Measurements from ENCODE around the gene WNK1.

The WNK1 gene

DNA sequence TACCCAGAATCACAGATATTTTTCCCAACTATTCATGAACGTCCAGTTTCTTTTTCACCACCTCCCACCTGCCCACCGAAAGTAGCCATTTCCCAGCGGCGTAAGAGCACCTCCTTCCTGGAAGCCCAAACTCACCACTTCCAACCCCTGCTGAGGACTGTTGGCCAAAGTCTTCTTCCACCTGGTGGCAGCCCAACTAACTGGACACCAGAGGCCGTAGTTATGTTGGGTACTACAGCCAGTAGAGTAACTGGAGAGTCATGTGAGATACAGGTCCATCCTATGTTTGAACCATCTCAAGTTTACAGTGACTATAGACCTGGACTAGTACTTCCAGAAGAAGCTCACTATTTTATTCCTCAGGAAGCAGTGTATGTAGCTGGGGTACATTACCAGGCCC, 115.5 kb downstream of the WNK1 start:
- DNase-seq = no peak

DNA sequence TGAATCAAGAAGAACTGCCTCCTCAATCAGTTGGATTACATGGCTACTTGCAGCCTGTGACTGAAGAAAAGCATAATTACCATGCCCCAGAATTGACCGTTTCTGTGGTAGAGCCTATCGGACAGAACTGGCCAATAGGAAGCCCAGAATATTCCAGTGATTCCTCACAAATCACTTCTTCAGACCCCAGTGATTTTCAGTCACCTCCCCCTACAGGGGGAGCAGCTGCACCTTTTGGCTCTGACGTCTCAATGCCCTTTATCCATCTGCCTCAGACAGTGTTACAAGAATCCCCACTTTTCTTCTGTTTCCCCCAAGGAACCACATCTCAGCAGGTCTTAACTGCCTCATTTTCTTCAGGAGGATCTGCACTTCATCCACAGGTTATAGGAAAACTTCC, 116.3 kb downstream of the WNK1 start:
- no peak for DNase-seq

- DNase-seq = no peak
Measured at GRCh38 chr12:870378-870777, 118.0 kb downstream of the WNK1 start.

- peak; percentile 20 for DNase-seq
Measured at GRCh38 chr12:873954-874353, 121.6 kb downstream of the WNK1 start.

DNA sequence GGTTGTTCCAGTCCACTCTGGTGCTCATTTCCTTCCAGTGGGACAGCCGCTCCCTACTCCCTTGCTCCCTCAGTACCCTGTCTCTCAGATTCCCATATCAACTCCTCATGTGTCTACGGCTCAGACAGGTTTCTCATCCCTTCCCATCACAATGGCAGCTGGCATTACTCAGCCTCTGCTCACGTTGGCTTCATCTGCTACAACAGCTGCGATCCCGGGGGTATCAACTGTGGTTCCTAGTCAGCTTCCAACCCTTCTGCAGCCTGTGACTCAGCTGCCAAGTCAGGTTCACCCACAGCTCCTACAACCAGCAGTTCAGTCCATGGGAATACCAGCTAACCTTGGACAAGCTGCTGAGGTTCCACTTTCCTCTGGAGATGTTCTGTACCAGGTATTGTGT, 127.3 kb downstream of the WNK1 start:
- DNase-seq = no peak

DNA sequence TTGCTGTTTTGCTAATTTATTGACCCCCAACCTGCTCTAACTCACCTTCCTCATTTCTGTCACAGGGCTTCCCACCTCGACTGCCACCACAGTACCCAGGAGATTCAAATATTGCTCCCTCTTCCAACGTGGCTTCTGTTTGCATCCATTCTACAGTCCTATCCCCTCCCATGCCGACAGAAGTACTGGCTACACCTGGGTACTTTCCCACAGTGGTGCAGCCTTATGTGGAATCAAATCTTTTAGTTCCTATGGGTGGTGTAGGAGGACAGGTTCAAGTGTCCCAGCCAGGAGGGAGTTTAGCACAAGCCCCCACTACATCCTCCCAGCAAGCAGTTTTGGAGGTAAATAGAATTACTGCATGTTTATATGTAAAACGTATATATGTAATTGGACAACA, 128.3 kb downstream of the WNK1 start:
- no peak for DNase-seq

DNA sequence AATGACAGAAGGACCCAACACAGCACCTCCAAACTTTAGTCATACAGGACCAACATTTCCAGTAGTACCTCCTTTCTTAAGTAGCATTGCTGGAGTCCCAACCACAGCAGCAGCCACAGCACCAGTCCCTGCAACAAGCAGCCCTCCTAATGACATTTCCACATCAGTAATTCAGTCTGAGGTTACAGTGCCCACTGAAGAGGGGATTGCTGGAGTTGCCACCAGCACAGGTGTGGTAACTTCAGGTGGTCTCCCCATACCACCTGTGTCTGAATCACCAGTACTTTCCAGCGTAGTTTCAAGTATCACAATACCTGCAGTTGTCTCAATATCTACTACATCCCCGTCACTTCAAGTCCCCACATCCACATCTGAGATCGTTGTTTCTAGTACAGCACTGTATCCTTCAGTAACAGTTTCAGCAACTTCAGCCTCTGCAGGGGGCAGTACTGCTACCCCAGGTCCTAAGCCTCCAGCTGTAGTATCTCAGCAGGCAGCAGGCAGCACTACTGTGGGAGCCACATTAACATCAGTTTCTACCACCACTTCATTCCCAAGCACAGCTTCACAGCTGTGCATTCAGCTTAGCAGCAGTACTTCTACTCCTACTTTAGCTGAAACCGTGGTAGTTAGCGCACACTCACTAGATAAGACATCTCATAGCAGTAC, 132.5 kb downstream of the WNK1 start:
- DNase-seq = no peak

DNA sequence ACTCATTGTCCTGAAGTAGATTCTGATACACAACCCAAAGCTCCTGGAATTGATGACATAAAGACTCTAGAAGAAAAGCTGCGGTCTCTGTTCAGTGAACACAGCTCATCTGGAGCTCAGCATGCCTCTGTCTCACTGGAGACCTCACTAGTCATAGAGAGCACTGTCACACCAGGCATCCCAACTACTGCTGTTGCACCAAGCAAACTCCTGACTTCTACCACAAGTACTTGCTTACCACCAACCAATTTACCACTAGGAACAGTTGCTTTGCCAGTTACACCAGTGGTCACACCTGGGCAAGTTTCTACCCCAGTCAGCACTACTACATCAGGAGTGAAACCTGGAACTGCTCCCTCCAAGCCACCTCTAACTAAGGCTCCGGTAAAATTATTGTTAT, 133.3 kb downstream of the WNK1 start:
- DNase-seq = no peak

- DNase-seq = no peak
Measured at GRCh38 chr12:886206-886605, 133.8 kb downstream of the WNK1 start.

DNA sequence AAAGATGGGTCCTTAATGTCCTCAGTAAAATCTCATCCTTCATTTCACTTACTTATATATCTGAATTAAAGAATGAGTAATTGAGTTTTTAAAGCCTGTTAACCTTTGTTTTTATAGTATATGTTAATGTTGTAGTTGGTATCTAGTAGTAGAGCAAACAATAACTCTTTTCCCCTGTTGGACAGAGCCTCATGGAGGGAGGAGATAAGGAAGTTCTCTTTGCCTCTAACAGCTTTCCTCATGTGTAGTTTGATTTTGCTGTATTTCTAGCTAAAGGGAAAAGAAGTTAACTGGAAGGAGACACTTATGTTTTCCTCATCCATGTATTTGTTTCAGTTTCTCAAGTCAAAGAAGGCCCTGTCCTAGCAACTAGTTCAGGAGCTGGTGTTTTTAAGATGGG, 141.8 kb downstream of the WNK1 start:
- DNase-seq = no peak

DNA sequence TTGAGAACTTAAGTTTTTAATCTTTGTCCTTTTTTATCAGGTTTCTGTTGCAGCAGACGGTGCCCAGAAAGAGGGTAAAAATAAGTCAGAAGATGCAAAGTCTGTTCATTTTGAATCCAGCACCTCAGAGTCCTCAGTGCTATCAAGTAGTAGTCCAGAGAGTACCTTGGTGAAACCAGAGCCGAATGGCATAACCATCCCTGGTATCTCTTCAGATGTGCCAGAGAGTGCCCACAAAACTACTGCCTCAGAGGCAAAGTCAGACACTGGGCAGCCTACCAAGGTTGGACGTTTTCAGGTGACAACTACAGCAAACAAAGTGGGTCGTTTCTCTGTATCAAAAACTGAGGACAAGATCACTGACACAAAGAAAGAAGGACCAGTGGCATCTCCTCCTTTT, 143.7 kb downstream of the WNK1 start:
- no peak for DNase-seq

DNA sequence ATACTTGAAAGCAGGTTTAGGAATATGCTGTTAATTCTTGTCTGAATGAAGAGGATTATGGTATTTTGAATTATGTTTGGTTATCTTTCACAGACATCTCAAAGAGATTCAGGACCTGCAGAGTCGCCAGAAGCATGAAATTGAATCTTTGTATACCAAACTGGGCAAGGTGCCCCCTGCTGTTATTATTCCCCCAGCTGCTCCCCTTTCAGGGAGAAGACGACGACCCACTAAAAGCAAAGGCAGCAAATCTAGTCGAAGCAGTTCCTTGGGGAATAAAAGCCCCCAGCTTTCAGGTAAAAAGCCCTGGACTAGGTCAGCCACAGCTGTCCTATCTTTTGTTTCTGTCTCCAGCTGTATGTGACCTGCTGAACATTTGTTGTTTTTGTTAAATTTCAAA, 145.0 kb downstream of the WNK1 start:
- no peak for DNase-seq

DNA sequence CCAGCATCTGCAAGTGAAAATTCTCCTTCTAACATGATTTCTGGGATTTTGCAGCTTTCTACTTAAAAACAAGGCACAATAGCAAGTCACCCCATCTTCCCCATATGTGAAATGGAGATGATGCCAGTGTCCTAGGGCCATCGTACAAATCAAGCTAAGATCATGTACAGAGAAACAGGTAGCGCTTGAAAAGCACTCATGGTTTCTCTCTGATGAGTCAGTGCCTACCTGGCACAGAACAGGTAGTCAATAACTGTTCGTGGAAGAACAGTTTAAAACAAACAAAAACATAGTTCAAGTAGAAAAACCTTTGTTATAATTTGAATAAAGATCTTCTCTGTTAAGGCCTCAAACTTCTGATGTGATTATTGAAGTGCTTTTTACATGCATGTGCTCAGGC, 150.2 kb downstream of the WNK1 start:
- DNase-seq = no peak

- no peak for DNase-seq
Measured at GRCh38 chr12:903055-903454, 150.7 kb downstream of the WNK1 start.

GRCh38 chr12:904010-904414, 151.6 kb downstream of the WNK1 start:
- DNase-seq = peak; percentile 77

DNA sequence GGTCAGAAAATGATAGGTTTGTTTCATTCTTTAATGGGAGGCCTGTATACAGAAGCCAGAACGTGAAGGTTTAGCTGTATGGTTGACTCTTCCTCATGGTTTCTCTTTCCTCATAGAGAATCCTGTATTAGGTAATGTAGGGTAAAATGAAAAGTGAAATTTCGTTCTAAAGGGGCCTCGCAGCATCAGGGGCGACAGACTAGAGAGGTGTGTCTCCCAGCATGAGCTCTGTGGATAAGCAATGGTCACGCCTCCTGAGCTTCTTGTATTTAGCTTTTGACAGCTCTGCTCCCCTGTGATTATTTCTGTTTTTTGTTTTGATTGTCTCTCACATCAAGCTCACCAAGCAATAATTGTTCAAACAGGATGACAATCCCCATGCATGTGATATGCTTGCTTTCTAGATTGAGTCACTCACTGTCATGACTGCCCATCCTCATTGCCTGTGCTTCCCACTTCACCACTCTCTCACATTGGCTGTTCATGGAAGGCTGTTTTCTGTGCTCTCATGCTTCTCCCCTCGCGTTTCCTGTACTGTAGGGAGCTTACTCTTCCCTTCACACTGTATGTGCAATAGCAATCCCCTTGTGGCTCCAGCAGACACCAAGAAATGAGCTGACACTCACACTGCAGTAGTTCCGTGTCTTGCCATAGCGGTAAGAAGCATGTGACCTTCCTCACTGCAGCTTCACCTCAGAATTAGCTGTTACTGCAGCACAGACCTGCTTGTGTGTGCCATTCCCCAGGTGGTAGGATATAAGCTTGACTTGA, 153.1 kb downstream of the WNK1 start:
- DNase-seq = peak; percentile 52

GRCh38 chr12:906062-906585, 153.7 kb downstream of the WNK1 start:
- DNase-seq = no peak

- no peak for DNase-seq
Measured at GRCh38 chr12:907413-908185, 155.2 kb downstream of the WNK1 start.

DNA sequence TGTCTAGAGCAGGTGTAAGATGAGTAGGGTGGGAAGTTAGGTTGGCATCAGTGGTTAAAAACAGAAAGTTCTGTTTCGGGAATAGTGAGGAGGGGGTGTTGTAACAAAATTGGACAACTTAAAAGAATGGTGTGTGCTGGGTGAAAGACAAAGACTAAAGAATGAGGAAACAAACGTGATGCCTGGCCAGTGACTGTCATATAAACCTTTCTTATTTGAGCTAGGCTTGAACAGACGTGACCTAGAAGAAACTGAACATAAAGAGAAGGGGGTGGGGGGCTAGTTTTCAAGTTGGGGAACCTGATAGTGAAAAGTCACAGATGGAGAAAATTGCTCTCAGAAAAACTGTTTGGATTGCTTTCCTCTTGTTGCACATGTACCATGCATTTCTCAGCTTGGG, 157.5 kb downstream of the WNK1 start:
- no peak for DNase-seq

DNA sequence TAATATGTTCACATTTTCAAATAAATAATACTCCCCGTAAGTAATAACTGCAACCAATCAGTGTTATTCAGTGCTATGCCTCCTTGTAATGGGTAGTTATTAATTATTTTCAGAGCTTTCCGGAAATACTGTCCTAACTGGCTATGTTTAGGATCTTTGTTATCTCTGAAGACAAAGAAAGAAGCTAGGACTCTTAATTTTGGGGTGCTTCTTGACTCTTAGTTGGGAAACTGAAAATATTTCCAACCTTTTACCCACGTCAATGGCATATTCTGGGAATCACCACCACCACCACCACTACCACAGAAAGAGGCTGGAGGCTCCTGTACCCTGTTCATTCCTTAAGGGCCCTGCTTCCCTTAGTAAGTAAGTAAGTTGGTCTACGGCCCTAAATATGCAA, 158.0 kb downstream of the WNK1 start:
- no peak for DNase-seq

DNA sequence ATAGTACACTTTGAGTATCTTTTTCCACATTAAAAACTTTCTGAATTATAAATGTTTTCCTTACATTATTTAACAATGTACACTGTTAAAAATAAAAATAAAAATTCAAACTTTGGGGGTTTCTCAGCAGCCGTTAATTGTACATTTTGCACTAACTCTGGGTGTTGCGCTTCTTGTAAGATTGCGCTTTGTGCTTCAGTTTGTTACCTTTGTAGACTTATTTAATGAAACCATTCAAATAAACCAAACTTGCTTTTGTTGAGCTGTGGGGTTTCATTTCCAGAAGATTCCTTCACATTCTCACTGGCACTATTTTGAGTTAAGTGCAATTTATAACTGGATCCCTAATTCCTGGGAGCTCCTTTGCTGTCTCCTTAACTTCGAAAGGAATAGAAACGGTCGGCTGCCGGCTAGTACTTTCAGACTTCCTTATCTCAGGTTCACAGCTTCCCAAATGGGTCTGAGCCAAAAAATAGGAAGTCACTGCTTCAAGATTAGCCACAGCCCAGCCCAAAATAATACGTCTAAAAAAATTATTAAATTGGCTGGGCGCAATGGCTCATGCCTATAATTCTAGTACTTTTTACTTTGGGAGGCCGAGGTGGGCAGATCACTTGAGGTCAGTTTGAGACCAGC, 158.9 kb downstream of the WNK1 start:
- DNase-seq = no peak

DNA sequence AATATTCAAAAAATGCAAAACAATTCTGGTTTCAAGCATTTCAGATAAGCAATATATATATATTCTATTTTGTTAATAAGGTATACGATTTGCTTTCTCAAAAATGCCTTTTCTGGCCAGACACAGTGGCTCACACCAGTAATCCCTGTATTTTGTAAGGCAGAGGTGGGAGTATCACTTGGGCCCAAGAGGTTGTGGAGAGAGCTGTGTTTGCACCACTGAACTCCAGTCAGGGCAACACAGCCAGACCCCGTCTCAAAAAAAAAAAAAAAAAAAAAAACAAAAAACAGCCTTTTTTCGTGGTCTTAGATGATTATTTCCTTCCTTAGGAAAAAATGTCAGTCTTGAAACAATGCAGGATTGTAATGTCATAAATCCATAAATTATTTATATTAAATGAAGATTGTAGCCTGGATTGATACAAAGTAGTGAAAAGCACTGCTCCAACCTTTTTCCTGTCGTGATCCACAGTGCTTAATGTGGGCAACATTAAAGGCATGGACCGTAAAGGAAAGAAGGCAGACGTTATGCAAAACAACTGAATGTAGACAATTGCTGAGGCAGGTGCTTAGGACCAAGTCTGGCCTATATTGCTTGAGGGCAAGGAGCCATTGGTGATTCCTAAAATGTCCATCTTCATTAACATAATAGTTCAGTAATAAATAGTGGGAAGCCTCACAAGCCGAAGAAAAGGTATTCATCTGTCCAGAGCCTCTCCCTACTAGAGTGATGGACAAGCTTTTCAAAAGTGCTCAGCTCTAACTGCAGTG, 160.3 kb downstream of the WNK1 start:
- DNase-seq = no peak

All from MV-4-11 (cell line).